ENCODE results near the gene TTC13.
"Not testable (repeated sequence)": the region's sequence is repeated elsewhere in the genome, so short reads cannot be mapped to it uniquely, and the experiment has no call there.

The TTC13 gene

GRCh38 chr1:231000201-231000600 is 21.5 kb upstream of the TTC13 start:
- no peak for DNase-seq (ENCODE audit: extremely low read depth, insufficient read length)
- no peak for TF ChIP-seq CTCF (IDR thresholded peaks at IDR 0.05; ENCODE audit: insufficient read depth, low read length, poor library complexity, severe bottlenecking)
- Histone ChIP-seq H3K27me3 (replicated peaks; ENCODE audit: control insufficient read depth, insufficient read depth, low read length) (no peaks in the 10 kb centered on the region), H3K4me3 (replicated peaks; ENCODE audit: low read depth, low read length) (no peak overlapping the region), H3K36me3 (ENCODE audit: control insufficient read depth, insufficient read depth, low read length) (peaks cover 27% of the 10 kb centered on the region)

GRCh38 chr1:230994860-230995259 is 16.2 kb upstream of the TTC13 start:
- TF ChIP-seq CTCF (IDR thresholded peaks at IDR 0.05; ENCODE audit: insufficient read depth, low read length, poor library complexity, severe bottlenecking): no peak
- Histone ChIP-seq H3K4me3 (replicated peaks; ENCODE audit: low read depth, low read length) (no peak overlapping the region), H3K36me3 (ENCODE audit: control insufficient read depth, insufficient read depth, low read length) (peaks cover 21% of the 10 kb centered on the region), H3K27me3 (replicated peaks; ENCODE audit: control insufficient read depth, insufficient read depth, low read length) (no peaks in the 10 kb centered on the region)
- DNase-seq (ENCODE audit: extremely low read depth, insufficient read length): no peak

GRCh38 chr1:230992100-230992774 is 13.6 kb upstream of the TTC13 start:
- Histone ChIP-seq H3K4me3 (replicated peaks; ENCODE audit: low read depth, low read length) (no peak overlapping the region), H3K36me3 (ENCODE audit: control insufficient read depth, insufficient read depth, low read length) (peaks cover 3% of the 10 kb centered on the region), H3K27me3 (replicated peaks; ENCODE audit: control insufficient read depth, insufficient read depth, low read length) (no peaks in the 10 kb centered on the region)
- DNase-seq (ENCODE audit: extremely low read depth, insufficient read length): no peak
- TF ChIP-seq CTCF (IDR thresholded peaks at IDR 0.05; ENCODE audit: insufficient read depth, low read length, poor library complexity, severe bottlenecking): no peak

GRCh38 chr1:230987448-230987847 is 8.8 kb upstream of the TTC13 start:
- Histone ChIP-seq H3K4me3 (replicated peaks; ENCODE audit: low read depth, low read length) (no peak overlapping the region), H3K27me3 (replicated peaks; ENCODE audit: control insufficient read depth, insufficient read depth, low read length) (no peaks in the 10 kb centered on the region), H3K36me3 (ENCODE audit: control insufficient read depth, insufficient read depth, low read length) (no peaks in the 10 kb centered on the region; the same call in none of the 2 replicates)
- DNase-seq (ENCODE audit: extremely low read depth, insufficient read length): no peak
- TF ChIP-seq CTCF (IDR thresholded peaks at IDR 0.05; ENCODE audit: insufficient read depth, low read length, poor library complexity, severe bottlenecking): no peak

GRCh38 chr1:230986976-230987375 is 8.3 kb upstream of the TTC13 start:
- no peak for DNase-seq (ENCODE audit: extremely low read depth, insufficient read length)
- Histone ChIP-seq H3K36me3 (ENCODE audit: control insufficient read depth, insufficient read depth, low read length) (no peaks in the 10 kb centered on the region; the same call in none of the 2 replicates), H3K27me3 (replicated peaks; ENCODE audit: control insufficient read depth, insufficient read depth, low read length) (no peaks in the 10 kb centered on the region), H3K4me3 (replicated peaks; ENCODE audit: low read depth, low read length) (no peak overlapping the region)
- no peak for TF ChIP-seq CTCF (IDR thresholded peaks at IDR 0.05; ENCODE audit: insufficient read depth, low read length, poor library complexity, severe bottlenecking)

GRCh38 chr1:230985711-230986110 is 7.0 kb upstream of the TTC13 start:
- H3K4me3 ChIP-seq (replicated peaks; ENCODE audit: low read depth, low read length): no peak overlapping the region
- no peak for TF ChIP-seq CTCF (IDR thresholded peaks at IDR 0.05; ENCODE audit: insufficient read depth, low read length, poor library complexity, severe bottlenecking)
- no peak for DNase-seq (ENCODE audit: extremely low read depth, insufficient read length)
- H3K36me3 ChIP-seq (ENCODE audit: control insufficient read depth, insufficient read depth, low read length): no peaks in the 10 kb centered on the region; the same call in none of the 2 replicates
- H3K27me3 ChIP-seq (replicated peaks; ENCODE audit: control insufficient read depth, insufficient read depth, low read length): no peaks in the 10 kb centered on the region

GRCh38 chr1:230984622-230985515 is 6.2 kb upstream of the TTC13 start:
- H3K4me3 ChIP-seq (replicated peaks; ENCODE audit: low read depth, low read length); H3K27me3 ChIP-seq (replicated peaks; ENCODE audit: control insufficient read depth, insufficient read depth, low read length); DNase-seq (ENCODE audit: extremely low read depth, insufficient read length); H3K36me3 ChIP-seq (ENCODE audit: control insufficient read depth, insufficient read depth, low read length): not testable (repeated sequence)
